HG03442 (cell line): Measurements from ENCODE around the gene PLK3.

Source experiments
- ATAC-seq: cut with Tn5 transposase; IDR thresholded peaks from one replicate; pipeline ENCODE4 v1.9.1; 2021; ENCODE audit warnings: mild to moderate bottlenecking, moderate library complexity; ENCODE audit not compliant: unreplicated experiment

PLK3 gene

DNA sequence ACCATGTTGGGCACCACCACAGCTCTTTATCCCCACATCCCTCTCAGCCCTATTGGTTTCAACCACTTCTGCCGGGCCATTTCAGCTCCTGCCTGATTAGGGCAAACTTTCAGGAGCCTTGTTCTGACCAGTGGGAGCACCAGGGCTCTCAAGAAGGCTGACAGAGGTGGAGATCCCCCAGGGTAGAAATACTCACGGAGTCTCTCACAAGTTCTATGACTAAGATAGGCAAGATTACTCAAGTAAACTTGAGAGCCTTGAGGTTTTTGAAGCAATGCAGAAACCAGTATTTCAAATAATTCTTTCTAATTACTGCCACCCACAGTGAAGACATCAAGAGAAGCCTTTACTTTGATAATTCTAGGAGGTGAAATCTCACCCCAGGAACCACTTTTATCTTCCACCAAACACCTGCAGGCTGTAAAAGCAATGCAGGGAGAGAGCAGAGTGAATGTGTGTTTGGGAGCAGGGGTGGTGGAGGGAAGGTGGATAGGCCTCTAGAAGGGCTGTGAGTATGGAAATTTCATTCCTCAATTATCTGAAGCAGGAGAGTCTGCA lies 49.5 kb downstream of the PLK3 start:
- ATAC-seq, result no peak

- ATAC-seq, result no peak
Observed at GRCh38 chr1:44851308-44851707, 51.1 kb downstream of the PLK3 start.

DNA sequence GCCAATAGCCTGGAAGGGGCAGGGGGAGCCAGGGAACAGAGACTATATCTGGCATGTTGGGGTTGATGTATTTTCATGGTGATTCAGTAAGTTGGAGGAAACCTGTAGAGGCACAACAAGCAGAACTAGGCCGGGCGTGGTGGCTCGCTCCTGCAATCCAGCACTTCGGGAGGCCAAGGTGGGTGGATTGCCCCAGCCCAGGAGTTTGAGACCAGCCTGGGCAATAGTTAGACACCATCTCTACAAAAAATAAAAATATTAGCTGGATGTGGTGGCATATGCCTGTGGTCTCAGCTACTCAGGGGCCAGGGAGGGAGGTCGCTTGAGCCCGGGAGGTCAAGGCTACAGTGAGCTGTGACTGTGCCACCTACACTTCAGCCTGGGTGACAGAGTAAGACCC lies 53.0 kb downstream of the PLK3 start:
- ATAC-seq, result no peak

- ATAC-seq, result no peak
Observed at GRCh38 chr1:44854970-44855369, 54.8 kb downstream of the PLK3 start.
